Breast epithelium (tissue), 4 donors: ENCODE results near the gene DCANP1. TPM values are rescaled to one million over a fixed set of nuclear protein-coding genes. Genes with fewer than 3 reads are reported as not detected.

ENCODE experiments used
- DNase-seq, 2 donors: peaks; one replicate each; pipeline ENCODE4 v3.0.0-alpha.2; 2019; ENCODE audit warnings: low spot score in 2 of 2
- H3K27ac ChIP-seq, 2 donors: fragments of 200-600 bp; sonication (generic) in 1 of 2; one replicate each; pipeline ENCODE4 v1.5.1; 2016 to 2019; ENCODE audit warnings: mild to moderate bottlenecking in 1 of 2
- H3K27me3 ChIP-seq, 2 donors: fragments of 200-600 bp; sonication (generic) in 1 of 2; one replicate each; pipeline versions ENCODE4 v1.5.1 to v1.6.0; 2017 to 2019; ENCODE audit warnings: control low read depth in 1 of 2, mild to moderate bottlenecking in 1 of 2
- H3K36me3 ChIP-seq: fragments of 200-600 bp; one replicate; pipeline ENCODE4 v1.5.1; 2019
- H3K4me1 ChIP-seq, 2 donors: fragments of 200-600 bp; sonication (generic); one replicate each; pipeline ENCODE4 v1.5.1; 2016 to 2019; ENCODE audit warnings: control low read depth in 1 of 2
- H3K4me3 ChIP-seq, 3 donors: fragments of 200-600 bp; sonication (generic); 1 replicate in 2 of 3; 2 replicates in 1 of 3; pipeline ENCODE4 v1.5.1; 2016 to 2019; ENCODE audit warnings: mild to moderate bottlenecking in 3 of 3, moderate library complexity in 2 of 3
- H3K9me3 ChIP-seq, 2 donors: fragments of 200-600 bp; sonication (generic) in 1 of 2; one replicate each; pipeline ENCODE4 v1.5.1; 2016 to 2019; ENCODE audit warnings: control low read depth in 1 of 2
- POLR2A ChIP-seq: fragments of 450-650 bp; IDR thresholded peaks from one replicate; pipeline ENCODE4 v1.6.1; 2016; ENCODE audit warnings: antibody characterized with exemption, mild to moderate bottlenecking, moderate library complexity
- POLR2AphosphoS5 ChIP-seq, 3 donors: sonication (generic); formaldehyde crosslinking; IDR thresholded peaks; one replicate each; pipeline ENCODE4 v1.6.1; 2017; ENCODE audit warnings: antibody characterized with exemption in 3 of 3
- intact Hi-C: fragments of 100-400 bp; cut with DNase I; formaldehyde crosslinking; loops from one replicate; pipeline ENCODE4 v1.15.1; 2023; ENCODE audit warnings: low total_unique reads
- total RNA-seq, 3 donors: library from RNA; depleted of rRNA; stranded (reverse); fragments of >200 nt; gene quantifications; one replicate each; pipeline ENCODE4 v1.1.0, GENCODE V29; 2016
- TF ChIP-seq, protein P1 (sequence below), 3 donors: fragments of 450-650 bp; IDR thresholded peaks; one replicate each; pipeline ENCODE4 v1.5.1; 2016 to 2017; ENCODE audit warnings: antibody characterized with exemption in 3 of 3, mild to moderate bottlenecking in 3 of 3, moderate library complexity in 3 of 3

Gene DCANP1
- total RNA-seq, 3 donors from 2014 or later = not detected

DNA sequence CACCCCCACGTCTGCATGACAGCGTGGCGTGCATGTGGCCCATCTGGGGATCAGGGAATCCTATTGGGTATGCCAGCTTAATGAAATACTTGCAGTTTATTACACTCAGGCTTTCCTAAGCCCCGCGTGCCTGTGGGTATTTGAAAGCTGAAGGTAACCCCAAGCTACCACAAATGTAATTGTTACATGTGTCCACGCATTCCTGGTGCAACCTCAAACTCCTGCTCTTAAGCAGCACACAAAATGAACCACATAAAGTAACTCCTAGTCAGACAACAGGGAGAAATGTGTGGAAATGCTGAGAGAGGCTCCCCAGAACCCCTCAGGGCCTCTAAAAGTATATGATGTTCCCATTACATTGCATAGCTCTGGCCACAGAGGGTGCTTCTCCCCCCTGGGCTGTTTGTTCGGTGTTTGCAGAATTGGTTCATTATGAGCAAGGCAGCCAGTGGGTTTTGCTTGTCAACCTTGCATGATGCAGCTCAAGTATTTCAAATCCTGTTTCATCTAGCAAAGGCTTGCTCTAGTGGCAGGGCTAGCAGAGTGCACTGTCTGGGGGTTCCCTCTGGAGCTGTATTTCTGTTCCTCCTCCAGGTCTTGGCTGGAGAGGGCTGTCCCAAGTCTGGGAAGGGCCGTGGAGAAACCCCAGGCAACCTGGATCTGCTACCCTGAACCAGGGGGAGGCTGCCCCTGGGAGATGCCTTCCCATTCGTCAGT lies 1.8 kb upstream of the DCANP1 start:
- H3K36me3 ChIP-seq = no peaks in the 10 kb centered on the region
- no peak overlapping the region for H3K4me3 ChIP-seq
- no peak for DNase-seq
- TF ChIP-seq POLR2A = no peak
- TF ChIP-seq POLR2AphosphoS5 (IDR thresholded peaks at IDR 0.05) = no peak
- TF ChIP-seq, protein P1, sequence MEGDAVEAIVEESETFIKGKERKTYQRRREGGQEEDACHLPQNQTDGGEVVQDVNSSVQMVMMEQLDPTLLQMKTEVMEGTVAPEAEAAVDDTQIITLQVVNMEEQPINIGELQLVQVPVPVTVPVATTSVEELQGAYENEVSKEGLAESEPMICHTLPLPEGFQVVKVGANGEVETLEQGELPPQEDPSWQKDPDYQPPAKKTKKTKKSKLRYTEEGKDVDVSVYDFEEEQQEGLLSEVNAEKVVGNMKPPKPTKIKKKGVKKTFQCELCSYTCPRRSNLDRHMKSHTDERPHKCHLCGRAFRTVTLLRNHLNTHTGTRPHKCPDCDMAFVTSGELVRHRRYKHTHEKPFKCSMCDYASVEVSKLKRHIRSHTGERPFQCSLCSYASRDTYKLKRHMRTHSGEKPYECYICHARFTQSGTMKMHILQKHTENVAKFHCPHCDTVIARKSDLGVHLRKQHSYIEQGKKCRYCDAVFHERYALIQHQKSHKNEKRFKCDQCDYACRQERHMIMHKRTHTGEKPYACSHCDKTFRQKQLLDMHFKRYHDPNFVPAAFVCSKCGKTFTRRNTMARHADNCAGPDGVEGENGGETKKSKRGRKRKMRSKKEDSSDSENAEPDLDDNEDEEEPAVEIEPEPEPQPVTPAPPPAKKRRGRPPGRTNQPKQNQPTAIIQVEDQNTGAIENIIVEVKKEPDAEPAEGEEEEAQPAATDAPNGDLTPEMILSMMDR (IDR thresholded peaks at IDR 0.05) = no peak
- no peaks in the 10 kb centered on the region for H3K27me3 ChIP-seq
- intact Hi-C loops = no loop called here
- no peaks in the 10 kb centered on the region for H3K9me3 ChIP-seq
- H3K27ac ChIP-seq = no peak overlapping the region
- no peaks in the 10 kb centered on the region for H3K4me1 ChIP-seq

DNA sequence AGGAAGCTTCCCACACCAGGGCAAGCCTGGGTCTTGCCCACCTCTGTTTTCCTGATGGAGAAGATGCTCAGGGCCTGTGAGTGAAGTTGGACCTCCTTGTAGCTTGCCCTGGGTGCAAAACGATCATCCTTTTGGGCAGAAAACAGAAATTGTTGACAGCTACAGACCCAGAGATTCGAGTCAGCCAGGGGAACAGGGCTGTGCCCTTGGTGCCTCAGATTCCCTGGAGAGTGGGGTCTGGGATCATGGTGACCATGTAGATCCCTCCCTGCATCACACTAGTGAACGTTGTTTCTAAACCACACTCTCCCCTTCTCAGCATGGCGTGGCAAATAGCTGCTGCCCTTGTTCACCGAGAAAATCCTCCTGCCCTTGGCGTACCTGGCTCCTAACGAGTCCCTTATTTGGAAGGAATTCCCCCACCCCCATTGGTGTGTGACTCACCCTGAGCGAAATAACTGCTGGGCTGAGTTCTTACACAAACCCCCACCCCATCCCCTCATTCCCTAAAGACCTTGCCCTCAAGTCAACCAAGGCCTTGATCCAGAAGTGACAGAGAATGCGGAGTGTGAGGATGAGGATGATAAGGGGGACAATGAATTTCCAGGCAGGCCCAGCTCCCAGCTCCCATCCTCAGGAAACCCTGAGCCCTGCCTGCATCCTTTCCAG lies 1.1 kb upstream of the DCANP1 start:
- Histone ChIP-seq H3K36me3 (no peaks in the 10 kb centered on the region), H3K27me3 (no peaks in the 10 kb centered on the region), H3K27ac (no peak overlapping the region), H3K4me3 (no peak overlapping the region), H3K4me1 (no peaks in the 10 kb centered on the region), H3K9me3 (no peaks in the 10 kb centered on the region)
- no peak for DNase-seq
- intact Hi-C loops = no loop called here
- TF ChIP-seq POLR2A = no peak
- TF ChIP-seq POLR2AphosphoS5 (IDR thresholded peaks at IDR 0.05) = no peak

DNA sequence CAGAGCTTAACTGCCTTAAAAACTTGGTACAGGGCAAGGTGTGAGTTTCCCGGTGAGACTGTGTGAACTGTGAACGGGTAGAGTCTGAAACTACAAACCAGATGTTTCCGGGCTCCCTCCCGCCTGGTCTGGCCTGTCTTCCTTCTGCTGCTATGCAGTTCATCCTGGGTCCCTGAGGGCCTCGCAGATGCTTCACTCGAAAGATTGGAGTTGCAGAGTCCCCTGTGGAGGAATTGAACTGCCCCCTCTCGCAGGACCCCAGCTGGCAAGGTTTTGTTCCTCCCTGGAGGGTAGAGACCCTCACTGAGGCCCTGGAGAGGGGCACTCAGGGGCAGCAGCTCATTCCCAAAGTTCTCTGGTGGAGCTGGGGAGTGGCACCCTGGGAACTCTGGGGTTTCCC lies 533 bp downstream of the DCANP1 start:
- H3K9me3 ChIP-seq = no peaks in the 10 kb centered on the region
- intact Hi-C loops = no loop called here
- H3K4me3 ChIP-seq = no peak overlapping the region
- no peaks in the 10 kb centered on the region for H3K4me1 ChIP-seq
- no peak for TF ChIP-seq POLR2AphosphoS5 (IDR thresholded peaks at IDR 0.05)
- TF ChIP-seq, protein P1 (IDR thresholded peaks at IDR 0.05) = no peak
- no peak for TF ChIP-seq POLR2A
- H3K27me3 ChIP-seq = no peaks in the 10 kb centered on the region
- H3K36me3 ChIP-seq = no peaks in the 10 kb centered on the region
- no peak for DNase-seq
- H3K27ac ChIP-seq = no peak overlapping the region

DNA sequence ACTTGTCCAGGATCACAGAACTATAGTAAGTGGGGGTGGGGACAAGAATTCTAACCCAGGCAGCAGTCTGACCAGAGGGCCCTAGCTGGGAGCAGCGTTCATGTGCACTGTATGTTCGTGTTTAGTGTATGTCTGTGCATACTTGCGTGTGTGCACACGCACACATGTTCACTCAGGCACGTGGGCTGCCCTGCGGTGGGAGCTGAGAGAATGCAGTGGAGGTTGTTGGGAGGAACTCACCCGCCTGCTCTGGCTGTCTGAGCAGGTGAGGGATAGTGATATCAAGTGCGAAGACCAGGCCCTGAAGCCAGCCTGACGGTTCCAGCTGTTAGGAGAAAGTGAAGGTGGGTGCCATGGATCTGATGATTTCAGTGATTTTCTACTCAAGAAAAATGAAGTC lies 942 bp downstream of the DCANP1 start:
- Histone ChIP-seq H3K4me3 (no peak overlapping the region), H3K9me3 (no peaks in the 10 kb centered on the region), H3K4me1 (no peaks in the 10 kb centered on the region), H3K27ac (no peak overlapping the region), H3K36me3 (no peaks in the 10 kb centered on the region), H3K27me3 (no peaks in the 10 kb centered on the region)
- DNase-seq = no peak
- TF ChIP-seq POLR2A (no peak), POLR2AphosphoS5 (IDR thresholded peaks at IDR 0.05) (no peak)
- TF ChIP-seq, protein P1 (IDR thresholded peaks at IDR 0.05) = no peak
- intact Hi-C loops = no loop called here

DNA sequence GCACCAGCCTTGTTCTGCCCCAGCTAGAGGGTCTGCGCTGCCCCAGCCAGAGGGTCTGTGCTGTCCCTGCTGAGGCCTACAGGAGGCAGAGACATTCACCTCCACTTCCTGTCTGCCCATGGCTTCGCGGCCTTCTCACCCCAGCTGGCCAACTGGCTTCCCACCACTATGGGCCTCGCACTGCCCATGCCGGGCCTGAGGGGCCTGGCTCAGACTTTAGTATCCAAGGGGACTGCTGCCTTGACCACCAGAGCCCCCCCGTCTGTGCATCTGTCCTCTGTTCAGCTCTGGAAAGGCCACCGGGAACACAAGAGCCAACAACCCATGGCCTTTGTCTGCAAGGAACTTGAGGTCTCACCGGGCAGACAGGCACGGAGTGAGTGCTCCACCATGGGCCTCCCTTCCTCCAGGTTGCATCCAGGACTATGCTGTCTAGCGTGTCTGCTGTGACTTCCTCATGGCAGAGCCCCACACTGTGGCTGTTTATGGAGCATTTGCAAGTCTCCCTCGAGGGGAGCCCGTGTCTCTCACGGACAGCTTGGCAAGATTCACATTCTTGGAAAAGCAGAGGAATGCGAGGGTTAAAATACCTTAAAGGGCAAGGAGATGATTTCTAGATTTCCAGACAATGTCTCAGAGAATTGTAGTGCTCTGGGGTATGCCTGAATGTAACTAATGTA lies 1.7 kb downstream of the DCANP1 start:
- Histone ChIP-seq H3K4me1 (no peaks in the 10 kb centered on the region), H3K4me3 (no peak overlapping the region), H3K27ac (no peak overlapping the region), H3K36me3 (no peaks in the 10 kb centered on the region), H3K9me3 (no peaks in the 10 kb centered on the region), H3K27me3 (no peaks in the 10 kb centered on the region)
- no peak for DNase-seq
- TF ChIP-seq, protein P1 (IDR thresholded peaks at IDR 0.05) = no peak
- TF ChIP-seq POLR2A = no peak
- no peak for TF ChIP-seq POLR2AphosphoS5 (IDR thresholded peaks at IDR 0.05)
- intact Hi-C loops = no loop called here
